GM11168 (cell line): Measurements from ENCODE around the gene EVL.

Source experiments
- in situ Hi-C: fragments of 300-500 bp; cut with MboI; formaldehyde crosslinking; loops from one replicate; pipeline ENCODE4 v1.12.0; 2022; ENCODE audit warnings: low sequenced_read_pairs; ENCODE audit not compliant: unreplicated experiment

EVL gene

GRCh38 chr14:100142073-100143040, 77.1 kb downstream of the EVL start:
- in situ Hi-C loops: no loop called here

- in situ Hi-C loops: no loop called here
These were observed 78.3 kb downstream of the EVL start for GRCh38 chr14:100143523-100143922.

DNA sequence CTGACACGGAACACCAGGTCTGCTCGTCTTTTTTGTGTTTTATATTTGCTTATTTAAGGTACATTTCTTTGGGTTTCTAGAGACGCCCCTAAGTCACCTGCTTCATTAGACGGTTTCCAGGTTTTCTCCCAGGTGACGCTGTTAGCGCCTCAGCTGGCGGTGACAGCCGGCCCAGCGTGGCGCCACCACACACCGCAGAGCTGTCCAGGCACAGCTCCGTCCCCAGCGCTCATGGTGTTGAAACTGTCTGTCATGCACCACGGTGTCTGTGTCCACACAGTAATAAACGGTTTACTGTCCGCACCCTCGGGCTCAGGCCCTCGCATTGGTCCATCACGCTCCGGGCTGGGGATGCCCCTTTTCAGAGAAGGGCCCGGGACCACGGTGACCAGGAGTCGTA, 78.7 kb downstream of the EVL start:
- in situ Hi-C loops: no loop called here

- in situ Hi-C loops: no loop called here
These were observed 79.4 kb downstream of the EVL start for GRCh38 chr14:100144645-100144995.

DNA sequence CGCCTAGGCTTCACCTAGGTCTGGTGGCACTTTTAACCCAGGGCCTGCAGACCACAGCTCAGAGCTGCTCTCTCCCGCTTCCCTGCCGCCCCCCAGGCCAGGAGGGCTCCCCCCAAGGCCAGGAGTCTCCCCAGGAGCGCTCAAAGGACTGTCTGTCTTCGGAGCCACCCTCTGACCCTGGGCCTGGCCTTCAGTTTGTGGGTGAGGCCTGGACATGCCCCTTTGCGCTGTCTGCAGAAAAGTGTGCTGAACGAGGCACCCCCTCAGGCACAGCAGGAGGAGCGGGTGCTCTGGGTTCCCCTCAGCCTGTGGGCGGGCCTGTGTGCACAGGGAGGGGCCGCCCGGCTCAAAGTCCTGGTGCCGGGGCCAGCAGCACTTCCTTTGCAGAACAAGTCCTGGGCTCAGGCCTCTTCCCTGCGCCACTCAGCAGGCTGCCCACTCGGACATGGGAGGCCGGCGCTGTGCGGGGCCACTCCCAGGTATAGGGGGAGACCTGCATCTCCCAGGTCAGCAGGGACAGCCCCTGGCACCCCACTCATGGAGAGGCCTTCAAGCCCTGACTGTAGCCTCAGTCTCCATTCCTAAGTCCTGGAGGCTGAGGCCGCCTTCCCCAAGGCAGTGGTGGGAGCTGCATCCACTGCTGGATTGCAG, 79.9 kb downstream of the EVL start:
- in situ Hi-C loops: no loop called here

GRCh38 chr14:100145682-100146464, 80.7 kb downstream of the EVL start:
- in situ Hi-C loops: no loop called here

- in situ Hi-C loops: no loop called here
These were observed 81.4 kb downstream of the EVL start for GRCh38 chr14:100146531-100147091.

GRCh38 chr14:100147181-100147631, 82.0 kb downstream of the EVL start:
- in situ Hi-C loops: no loop called here

- in situ Hi-C loops: no loop called here
These were observed 82.7 kb downstream of the EVL start for GRCh38 chr14:100147691-100148464.

DNA sequence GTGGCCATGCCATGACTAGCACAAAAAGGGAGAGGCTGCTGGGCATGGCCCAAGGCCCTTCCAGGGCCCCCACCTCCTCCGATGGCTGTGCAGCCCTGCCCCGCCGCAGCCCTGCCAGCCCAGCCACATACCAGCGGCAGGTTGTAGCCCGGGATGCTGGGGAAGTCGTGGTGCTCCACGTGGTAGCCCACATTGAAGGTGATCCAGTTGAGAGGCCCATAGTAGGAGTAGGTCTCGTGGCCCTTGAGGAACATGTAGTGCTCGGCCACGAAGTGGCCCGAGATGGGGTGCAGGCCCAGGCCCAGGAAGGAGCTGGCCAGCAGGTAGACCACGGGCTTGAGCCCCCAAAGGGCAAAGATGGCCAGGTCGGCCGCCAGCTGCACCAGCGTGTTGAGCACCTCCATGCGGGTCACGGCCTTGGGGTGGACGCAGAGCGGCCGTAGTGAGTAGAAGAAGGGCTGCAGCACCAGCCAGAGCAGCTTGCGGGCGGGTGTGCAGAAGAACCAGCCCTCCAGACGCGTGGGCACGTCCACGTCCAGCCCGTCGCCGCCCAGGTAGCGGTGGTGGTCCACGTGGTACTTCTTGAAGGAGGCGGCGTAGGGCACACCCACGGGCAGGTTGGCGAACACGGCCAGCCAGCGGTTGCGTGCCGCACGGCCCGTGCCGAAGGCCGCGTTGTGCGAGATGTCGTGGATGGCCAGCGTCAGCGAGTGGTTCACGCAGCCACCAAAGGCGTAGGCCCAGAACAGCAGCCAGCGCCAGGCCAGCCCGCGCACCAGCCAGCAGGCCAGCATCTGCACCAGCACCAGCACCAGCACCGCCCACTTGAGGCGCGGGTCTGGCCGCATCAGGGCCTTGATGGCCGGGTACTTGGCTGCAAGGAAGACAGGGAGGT, 83.9 kb downstream of the EVL start:
- in situ Hi-C loops: no loop called here

GRCh38 chr14:100149851-100150611, 84.8 kb downstream of the EVL start:
- in situ Hi-C loops: no loop called here

GRCh38 chr14:100150932-100151587, 85.8 kb downstream of the EVL start:
- in situ Hi-C loops: no loop called here

DNA sequence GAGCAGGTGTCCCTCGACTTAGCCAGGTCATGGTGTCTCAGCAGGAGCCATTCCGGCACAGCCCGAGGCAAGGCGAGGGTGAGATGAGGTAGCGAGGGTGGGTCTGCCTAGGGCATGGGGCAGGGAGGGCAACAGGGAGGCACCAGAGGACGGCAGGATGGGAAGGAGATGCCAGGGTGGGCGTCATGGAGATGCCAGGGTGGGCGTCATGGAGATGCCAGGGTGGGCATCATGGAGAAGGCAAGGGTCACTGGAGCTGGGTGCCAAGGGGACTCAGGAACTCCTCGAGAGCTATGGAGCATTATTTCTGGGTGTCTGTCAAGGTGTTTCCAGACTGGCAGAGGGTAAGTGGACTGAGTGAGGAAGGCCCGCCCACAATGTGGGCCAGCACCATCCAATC, 86.9 kb downstream of the EVL start:
- in situ Hi-C loops: no loop called here

- in situ Hi-C loops: no loop called here
These were observed 88.3 kb downstream of the EVL start for GRCh38 chr14:100153560-100153959.

DNA sequence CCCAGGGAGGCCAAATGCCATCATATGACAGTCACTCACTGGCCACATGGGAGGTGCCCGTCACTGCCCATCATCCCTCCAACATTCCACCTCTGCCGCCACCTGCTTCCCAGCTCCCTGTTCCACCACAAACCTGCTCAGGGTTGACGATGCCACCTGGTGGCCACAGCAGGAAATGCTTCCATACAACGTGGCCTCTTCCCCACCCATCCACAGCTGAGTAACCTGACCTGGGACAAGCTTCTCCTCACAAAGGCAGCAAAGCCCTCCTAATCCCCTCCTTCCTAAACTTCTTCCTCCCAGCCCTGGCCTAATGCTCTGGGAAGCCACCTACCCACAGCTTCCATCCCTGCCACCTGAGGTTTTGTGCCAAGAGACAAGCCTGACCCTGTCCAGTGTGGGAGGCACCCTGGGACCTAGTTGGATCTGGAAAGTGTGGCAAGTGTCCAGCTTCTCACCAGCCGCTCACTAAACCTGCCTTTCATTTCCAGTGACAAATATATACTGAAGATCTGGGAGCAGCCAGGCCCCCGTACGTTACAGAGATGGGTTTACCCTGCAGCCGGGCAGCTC, 89.9 kb downstream of the EVL start:
- in situ Hi-C loops: no loop called here

- in situ Hi-C loops: no loop called here
These were observed 90.8 kb downstream of the EVL start for GRCh38 chr14:100155756-100156616.
